GM19351 (cell line): ENCODE data around the gene DOCK4.

Experiments
- ATAC-seq: cut with Tn5 transposase; IDR thresholded peaks from one replicate; pipeline ENCODE4 v1.9.1; 2021; ENCODE audit warnings: mild to moderate bottlenecking, moderate library complexity; ENCODE audit not compliant: unreplicated experiment

Gene DOCK4

DNA sequence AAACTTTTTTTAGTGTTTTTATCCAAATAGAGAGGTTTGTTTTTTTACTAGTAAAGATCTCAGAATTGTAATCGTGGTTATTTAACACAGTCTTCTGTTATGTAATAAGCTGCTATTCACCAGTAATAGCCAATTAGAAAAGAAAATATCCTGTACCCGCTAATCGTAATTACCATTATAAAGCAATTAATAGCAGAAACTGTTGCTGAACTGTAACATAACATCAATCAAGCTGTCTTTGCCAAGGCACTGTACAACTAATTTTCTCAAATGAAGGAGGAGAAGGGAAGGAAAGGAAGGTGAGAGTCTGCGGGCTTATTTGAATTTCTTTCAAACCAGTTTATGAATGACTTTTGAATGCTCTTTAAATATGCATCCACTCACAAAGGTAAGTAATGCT, 9.6 kb upstream of the DOCK4 start:
- ATAC-seq = no peak

DNA sequence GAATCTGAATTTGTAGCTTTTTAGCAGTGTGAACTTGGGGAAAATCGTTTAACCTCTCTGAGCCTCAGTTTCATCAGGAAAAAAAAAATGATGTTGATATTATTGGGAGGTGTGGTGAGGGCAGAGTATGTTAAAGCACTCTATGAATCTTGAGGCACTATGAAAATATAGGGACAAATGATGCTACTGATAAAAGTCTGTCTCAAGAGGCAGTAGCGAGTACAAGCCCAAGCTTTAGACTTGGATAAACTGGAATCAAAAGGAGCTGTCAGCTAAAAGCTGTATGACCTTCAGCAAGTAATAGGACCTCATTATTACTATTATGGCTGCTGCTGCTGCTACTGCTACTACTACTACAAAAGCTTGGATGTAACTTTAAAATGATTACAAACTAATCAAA, 8.7 kb upstream of the DOCK4 start:
- ATAC-seq = no peak

DNA sequence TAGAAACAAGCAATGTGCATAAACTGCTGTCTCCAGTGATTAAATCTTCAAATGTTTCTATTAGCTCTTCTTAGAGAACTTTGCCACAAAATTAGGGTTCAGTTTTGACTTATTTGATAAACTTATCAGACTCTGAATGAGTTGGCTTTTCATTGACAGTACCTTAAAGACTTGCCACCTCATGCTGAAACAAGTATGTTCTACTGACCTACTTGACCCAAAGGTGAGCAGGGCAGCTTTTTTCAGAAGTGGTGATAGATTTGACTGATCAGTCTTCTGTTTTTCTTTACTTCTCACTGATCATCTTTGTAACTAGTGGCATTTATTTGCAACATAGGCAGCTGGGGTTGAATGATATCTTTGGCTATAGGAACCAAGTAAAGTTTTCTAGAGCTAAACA, 8.1 kb upstream of the DOCK4 start:
- ATAC-seq = no peak

DNA sequence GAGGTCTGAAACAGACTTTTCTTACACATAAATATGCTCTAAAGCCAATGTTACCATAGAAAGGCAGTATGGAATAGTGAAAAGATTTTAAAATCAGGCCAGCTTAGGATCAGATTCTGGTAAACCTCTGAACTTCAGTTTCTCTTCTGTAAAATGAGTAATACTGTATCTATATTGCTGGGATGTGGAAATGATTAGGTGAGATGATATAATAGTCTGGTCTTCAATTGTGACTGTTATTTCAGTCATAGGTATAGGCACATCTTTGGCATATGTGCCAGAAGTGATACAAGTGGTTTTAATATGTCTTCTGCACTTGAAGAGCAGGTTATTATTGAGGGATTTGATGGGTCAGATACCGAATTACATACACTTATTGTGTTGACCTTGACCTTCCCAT, 7.5 kb upstream of the DOCK4 start:
- no peak for ATAC-seq

DNA sequence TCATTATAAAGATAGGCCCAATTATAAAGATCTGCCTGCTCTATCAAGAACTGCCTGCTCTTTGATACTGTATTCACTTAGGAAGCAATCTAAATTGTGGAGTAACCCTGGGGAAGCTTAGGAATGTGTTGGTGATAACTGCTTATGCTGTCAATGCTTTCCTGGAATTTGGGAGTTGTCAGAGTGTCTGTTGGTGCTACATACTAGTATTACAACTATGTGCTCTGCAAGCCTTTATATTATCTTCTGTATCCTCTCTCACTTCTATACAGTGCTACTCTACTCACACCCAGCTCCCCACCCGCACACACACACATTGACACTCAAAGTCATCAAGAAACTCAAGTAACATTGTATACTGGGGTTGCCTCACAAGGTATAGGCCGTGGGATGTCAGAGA, 6.4 kb upstream of the DOCK4 start:
- no peak for ATAC-seq

DNA sequence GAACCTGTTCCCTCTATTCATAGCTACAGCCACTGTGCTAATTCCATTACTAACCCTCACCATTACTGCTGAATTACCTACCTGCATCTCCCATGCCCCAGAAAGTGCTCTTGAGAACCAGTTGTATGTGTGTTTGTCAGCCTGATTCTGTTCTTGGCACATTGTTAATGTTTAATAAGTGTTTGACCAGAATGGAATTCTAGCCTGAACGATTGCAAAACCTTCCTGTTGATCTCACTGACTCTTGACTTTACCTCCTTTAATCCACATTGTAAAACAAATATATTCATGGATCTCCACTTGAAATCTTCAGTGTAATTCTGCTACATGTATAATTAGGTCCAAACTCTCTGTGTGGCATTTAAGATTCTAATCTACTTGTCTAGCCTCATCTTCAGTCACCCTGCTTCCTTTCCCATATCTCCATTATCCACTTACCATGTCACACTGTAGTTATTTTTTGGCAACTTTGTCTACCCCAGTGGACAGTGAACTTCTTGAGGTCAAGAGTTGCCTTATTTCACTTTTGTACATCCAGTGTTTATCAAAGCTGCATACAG, 5.2 kb upstream of the DOCK4 start:
- ATAC-seq = no peak

DNA sequence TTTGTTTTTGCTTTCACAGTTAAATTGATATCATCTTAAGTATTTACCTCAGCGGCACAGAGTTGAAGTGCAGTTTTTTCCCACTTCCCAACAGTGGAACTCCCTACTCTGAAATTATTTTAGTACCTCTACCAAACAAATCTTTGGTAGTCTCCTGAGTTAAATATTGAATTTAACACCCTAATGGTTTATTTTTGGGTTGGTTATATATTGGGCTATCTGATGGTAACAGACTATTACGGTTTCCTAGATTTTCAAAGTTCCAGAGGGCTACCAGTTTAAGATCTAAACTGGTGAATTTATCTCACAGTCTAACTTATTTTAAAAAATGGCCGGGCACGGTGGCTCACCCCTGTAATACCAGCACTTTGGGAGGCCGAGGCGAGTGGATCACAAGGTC, 1.6 kb upstream of the DOCK4 start:
- no peak for ATAC-seq

DNA sequence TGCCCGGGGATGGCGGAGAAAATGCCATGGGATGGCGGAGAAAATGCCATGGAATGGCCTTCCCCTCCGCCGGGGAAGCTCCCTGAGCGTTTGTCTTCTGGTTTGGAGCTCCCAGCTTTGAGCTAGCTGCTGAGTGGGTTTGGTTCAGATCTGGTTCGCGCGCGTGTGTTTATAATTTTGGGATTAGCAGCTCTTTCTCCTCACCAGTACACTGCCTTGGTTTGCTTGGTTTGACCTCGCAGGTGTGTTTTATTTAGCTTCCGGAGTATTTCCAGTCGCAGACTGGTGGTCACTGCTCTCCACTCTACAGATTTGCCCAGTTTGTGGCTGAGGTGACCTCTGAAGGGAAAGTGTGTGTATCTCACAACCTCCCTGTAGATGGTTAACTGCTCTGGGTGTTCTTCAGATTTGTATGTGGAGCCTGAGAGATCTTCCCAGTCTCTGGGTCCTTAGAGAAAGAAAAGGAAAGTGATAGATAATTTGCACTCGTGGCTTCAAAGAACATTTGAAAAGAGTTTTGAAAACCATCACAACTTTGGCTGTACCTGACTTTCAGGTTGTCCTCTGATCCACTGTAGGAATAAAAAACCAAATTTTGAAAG, 893 bp upstream of the DOCK4 start:
- no peak for ATAC-seq

DNA sequence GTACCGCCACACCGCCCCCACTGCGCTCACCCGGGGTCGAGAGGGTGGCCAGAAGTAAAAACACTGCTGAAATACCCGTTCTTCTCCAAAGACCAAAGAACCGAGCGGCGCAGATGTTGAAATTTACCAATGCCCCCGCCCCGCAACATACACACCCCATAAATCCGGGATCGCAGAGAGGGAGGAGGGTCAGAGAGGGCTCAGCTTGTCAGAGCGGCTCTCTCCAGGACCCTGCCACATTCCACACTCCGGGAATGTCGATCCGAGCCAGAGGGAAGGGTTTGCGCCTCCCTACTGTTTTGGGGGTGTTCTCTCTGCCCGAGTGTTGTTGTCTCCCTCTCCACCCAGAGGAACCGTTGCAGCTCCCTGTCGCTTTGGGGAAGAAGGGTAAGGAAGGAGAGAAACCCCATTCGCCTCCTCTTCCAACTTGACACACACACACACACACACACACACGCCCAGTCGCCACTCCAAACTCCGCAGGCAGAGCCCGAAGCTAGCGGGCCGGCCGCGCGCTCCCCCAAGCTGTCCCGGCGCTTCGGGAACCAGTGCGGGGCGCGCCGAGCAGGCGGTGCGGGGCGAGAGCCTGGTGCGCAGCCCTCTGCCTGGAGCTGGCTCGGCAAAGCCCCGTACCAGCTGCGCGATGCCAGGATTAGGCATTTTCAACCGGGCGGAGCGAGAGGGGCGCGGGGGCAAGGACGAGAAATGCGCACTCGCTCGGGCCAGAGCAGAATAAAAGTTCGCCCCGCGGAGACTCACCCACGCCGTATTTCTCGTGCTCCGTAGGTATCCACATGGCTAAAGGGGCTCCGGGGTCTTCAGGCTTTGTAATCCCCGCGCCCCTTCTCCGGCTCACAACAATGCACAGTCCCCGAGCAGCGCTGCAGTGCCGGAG, 609 bp downstream of the DOCK4 start:
- ATAC-seq = peak; percentile 10

DNA sequence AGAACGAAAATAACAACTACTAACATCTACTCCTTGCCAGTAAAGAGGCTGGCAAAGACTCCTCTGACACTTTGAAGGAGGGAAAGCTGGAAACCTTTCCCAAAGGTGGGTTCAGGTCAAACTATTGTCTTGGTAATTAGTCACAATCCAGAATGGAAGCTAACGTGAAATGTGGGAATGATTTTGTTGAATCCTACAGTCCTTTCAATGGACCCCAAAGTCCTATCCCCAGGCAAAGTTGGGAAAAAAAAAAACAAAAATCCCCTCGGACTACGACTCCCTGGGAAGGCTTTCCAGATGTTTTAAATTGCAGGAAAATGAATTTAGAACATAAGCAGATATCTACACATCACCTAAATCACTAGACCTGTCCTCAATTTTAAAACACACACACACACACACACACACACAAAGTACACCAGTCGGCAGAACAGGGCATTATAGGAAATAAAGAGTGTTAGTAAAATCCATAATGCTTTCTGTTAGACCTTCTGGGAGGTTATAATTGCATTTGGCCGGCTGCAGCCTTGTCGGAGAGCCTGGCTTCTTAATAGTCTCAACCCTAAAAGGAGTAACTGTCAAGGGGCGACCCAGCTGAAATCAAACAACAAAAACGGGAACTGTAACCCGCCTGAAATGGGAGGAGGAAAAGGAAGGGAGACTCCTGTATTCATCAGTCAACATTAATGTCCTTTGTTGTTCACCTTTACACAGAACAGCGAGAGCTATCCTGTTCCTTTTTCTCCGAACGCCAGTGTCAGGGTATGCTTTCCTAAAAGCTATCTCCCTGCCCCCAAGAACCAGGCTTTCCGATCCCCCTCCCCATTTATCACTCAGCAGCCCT, 1.5 kb downstream of the DOCK4 start:
- ATAC-seq = no peak

DNA sequence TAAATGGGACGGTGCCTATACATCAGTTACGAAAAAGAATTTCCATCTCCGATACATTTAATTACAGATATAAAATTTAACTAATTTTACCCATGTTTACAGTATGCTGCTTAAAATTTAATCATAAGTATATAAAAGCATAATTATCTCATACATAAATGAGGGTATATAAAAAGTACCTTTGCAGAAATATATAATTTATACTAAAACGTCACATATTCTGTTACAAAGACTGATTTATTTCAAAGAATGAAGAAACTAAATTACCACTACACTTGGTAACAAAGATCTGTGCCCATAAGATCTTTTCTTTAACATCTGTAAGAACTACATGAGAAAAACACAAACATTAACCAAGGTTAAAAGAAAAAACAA, 2.8 kb downstream of the DOCK4 start:
- no peak for ATAC-seq

DNA sequence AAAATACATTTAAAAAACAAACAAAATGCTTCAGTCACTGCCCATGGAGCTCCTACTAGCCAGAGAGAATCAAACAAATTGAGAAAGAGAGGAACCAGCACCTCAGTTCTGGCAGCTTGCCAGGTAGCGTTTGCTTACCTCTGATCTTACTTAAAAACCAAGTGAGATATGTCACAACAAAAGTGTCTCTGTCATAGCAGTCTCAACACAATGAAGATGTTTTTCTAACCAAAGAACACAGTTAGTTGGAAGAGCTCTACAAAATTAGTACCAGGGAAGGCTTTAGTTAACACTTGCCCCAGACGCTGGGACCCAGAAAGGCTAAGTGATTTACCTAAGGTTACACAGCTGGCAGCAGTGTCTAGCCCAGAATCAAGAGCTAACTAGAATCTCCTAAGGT, 3.4 kb downstream of the DOCK4 start:
- ATAC-seq = no peak

DNA sequence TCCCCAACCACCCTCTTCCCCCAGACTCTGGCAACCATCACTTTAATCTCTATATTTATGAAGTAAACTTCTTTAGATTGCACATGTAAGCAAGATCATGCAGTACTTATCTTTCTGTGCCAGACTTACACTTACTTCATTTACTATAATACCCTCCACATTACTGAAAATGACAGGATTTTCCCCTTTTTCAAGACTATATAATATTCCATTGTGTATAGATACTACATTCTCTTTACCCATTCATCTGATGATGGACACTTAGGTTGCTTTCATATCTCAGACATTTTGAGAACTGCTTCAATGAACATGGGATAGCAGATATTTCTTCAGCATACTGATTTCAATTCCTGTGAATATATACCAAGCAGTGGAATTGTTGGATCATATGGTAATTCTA, 4.4 kb downstream of the DOCK4 start:
- no peak for ATAC-seq

DNA sequence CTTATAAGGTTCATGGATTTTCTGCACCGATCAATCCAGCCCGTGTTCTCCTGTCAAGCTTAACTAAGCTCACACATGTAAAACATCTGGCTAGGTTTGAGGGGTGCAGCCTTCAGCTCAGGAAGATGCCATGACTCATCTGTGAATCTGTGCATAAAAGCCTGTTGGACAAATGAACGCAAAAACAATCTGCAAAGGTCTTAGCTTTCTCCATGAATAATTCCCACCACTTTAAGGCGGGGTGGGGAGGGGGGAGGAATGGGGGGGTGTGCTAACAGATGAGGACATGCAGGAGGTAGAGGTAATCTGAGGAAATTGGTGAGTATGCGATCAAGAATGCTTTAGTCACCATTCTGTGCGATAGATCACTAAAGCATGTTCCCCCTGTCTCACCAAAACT, 4.8 kb downstream of the DOCK4 start:
- ATAC-seq = no peak

DNA sequence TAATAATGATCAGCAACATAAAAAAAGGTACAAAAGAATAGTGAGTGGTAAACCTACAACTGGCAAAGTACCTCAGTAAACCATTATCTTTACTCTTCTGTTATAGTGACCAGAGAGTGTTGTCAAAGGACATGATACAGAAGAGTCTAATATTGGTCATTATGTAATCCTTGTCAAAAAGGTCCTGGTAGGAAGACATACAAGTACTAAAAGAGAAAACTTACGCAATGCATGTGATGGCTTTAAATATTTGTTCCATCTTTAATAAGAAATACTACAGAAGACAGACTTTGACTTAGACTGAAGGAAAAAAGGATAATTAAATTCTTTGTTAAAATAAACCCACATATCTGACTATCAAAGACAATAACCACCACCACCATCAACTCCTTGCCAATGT, 6.5 kb downstream of the DOCK4 start:
- ATAC-seq = no peak

DNA sequence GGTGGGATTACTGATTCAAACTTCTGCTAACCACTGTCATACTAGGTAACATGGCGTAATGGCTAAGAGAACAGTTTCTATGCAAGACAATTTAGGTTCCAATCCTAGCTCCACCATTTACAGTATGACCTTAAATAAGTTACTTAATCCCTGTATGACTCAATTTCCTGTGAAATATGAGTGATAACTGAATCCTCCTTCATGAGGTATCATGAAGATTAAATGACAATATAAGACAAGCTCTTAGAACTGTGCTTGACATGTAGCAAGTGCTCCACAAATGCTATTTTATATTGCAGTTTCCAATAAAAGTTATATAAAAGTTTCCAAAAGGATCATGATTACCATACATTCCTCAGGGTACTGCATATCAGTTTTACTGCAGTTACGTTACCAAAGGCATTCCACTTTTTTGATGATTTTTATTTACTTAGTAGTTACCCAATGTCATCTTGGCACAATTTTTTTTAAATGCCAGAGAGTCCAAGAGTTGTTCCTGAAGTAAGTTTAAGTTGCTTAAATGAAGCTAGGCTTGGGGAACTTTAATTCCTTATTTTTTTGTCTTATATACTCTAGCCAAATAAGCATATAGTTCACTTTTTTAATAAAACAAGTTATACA, 7.1 kb downstream of the DOCK4 start:
- no peak for ATAC-seq

DNA sequence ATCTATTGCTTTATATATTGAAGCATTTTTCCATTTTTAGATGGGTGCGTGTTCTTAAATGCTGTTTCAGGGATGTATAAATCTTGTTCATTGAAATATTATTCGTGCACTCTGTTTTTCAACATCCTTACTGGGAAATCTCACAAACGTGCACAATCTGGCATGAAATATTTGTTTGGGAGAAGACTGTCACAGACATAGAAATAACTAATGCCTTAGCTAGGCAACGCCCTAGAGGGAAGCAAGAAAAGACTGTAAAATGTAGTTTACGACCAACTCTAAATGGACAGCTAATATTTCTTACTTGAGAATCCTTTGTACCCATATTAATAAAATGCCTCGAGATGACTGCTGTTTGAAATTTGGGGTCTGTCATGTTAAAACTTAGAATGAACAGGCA, 8.9 kb downstream of the DOCK4 start:
- ATAC-seq = no peak

DNA sequence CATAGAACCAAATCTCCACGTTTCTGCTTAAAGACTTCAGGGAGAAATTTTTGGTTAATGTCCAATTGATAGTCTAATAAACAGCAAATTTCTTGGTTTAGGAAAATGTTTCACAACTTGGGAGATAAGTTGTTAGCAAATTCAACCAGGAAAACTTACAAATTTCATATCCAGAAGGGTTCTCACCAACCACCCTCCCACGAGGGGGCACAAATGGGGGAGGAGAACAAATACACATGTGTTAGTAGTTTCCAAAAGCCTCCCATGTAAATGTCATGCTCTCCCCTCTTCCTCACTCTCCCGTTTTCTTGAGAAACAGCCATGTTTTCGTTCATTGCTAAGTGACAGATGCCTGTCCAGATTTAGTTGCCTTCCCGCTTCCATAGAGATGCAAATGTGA, 10.5 kb downstream of the DOCK4 start:
- ATAC-seq = no peak

DNA sequence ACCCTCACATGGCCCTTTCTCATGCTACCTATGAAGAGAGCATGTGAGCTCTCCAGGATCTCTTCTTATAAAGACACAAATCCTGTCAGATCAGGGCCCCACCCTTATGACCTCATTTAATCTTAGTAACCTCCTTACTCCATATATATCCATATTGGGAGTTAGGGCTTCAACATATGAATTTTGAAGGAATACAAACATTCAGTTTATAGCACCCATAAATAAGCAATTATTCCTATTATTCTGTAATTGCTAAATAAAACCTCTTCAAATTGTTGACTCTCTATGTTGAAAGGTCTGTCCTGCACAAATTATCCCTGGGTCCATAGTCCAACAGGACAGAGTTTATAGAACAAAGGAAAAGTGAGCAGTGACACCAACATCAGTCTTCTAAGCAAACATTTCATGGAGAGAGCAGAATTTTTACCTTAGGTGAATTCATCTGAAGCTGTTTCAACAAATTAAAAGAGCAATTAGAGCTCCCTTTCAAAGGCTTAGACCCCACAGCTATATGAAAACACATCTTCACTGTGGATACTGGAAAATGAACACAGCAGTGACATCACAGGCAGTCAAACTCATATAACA, 12.2 kb downstream of the DOCK4 start:
- ATAC-seq = no peak

DNA sequence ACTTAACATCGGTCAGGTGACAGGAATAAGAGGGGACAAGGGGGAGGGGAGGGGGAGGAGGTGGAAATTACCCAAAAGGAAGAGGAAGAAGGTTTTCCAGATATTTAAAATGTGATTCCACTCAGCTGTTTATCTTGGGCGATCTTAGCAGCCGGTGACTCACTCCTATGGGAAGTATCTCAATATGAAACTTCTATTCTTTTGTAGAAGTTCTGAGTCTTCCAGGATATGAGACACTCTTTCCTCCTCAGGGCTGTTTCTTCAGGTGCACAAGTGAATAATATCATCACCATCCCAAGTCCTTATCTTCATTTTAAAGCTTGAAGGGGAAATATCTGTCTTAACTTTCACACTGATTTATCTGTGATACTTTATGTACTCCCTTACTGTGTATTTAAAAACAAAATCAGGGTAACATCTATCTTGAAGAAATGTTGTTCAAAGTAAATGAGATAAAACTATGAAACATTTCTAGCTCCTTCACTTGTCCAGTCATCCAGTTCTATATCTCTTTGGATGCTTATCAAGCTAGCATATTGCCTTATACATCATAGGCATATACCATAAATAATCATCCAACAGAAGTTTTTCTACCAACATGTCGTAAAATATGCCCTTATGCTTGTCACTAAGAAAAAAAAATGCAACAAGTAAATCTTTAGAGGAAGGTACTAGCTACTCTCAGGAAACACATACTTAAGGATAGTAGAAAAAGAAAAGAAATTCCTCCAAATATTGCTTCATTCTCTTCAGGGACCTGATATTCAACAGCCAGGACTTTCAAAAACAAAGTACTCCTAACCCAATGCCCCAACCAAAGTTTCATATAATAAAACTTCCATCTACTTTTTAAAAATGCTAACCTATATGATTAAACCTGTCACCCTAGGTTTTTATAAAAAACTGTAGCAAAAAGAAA, 13.7 kb downstream of the DOCK4 start:
- ATAC-seq = no peak
